ENCODE data around the gene COBLL1. TPM values are rescaled to one million over a fixed set of nuclear protein-coding genes. Genes with fewer than 3 reads are reported as not detected.

Gene COBLL1
- polyA plus RNA-seq, 10 donors = 6.9 to 11.8 (median 9.6) TPM

GRCh38 chr2:164757934-164758695, 83.5 kb downstream of the COBLL1 start:
- DNase-seq = no peak

GRCh38 chr2:164756773-164757172, 84.8 kb downstream of the COBLL1 start:
- no peak for DNase-seq

- DNase-seq = peak in 2 of 3 donors; percentile 12 to 18
Observed at GRCh38 chr2:164755952-164756351, 85.7 kb downstream of the COBLL1 start.

GRCh38 chr2:164754157-164755093, 87.2 kb downstream of the COBLL1 start:
- no peak for DNase-seq

GRCh38 chr2:164752956-164753355, 88.7 kb downstream of the COBLL1 start:
- peak in 2 of 3 donors; percentile 45 to 48 for DNase-seq

GRCh38 chr2:164747783-164748433, 93.7 kb downstream of the COBLL1 start:
- DNase-seq = no peak

- no peak for DNase-seq
Observed at GRCh38 chr2:164747140-164747539, 94.5 kb downstream of the COBLL1 start.

GRCh38 chr2:164746713-164747112, 94.9 kb downstream of the COBLL1 start:
- no peak for DNase-seq

- DNase-seq = no peak
Observed at GRCh38 chr2:164745012-164745797, 96.4 kb downstream of the COBLL1 start.

- DNase-seq = no peak
Observed at GRCh38 chr2:164742738-164743317, 98.8 kb downstream of the COBLL1 start.

- peak in 1 of 3 donors; percentile 24 for DNase-seq
Observed at GRCh38 chr2:164739966-164740365, 101.7 kb downstream of the COBLL1 start.

- peak; percentile 52 to 73 (median 66) for DNase-seq
Observed at GRCh38 chr2:164737612-164738081, 104.0 kb downstream of the COBLL1 start.

- DNase-seq = no peak
Observed at GRCh38 chr2:164735309-164735919, 106.2 kb downstream of the COBLL1 start.

- no peak for DNase-seq
Observed at GRCh38 chr2:164734196-164734595, 107.4 kb downstream of the COBLL1 start.

GRCh38 chr2:164725542-164725941, 116.1 kb downstream of the COBLL1 start:
- DNase-seq = no peak

GRCh38 chr2:164722616-164723338, 118.8 kb downstream of the COBLL1 start:
- DNase-seq = no peak

GRCh38 chr2:164721430-164721829, 120.2 kb downstream of the COBLL1 start:
- DNase-seq = no peak

GRCh38 chr2:164719996-164720941, 121.4 kb downstream of the COBLL1 start:
- DNase-seq = peak in 1 of 3 donors; percentile 11
